ENCODE data around the gene RBMS3.

RBMS3 gene

GRCh38 chr3:29822071-29822470, 541.2 kb downstream of the RBMS3 start:
- no peak overlapping the region for H3K4me3 ChIP-seq (ENCODE audit: low read depth in 1 of 2, low read length in 2 of 2)
- H3K9me3 ChIP-seq (ENCODE audit: control insufficient read depth in 1 of 2, low read length in 2 of 2): no peaks in the 10 kb centered on the region
- no peak overlapping the region for H3K27ac ChIP-seq (ENCODE audit: low read depth, low read length)

GRCh38 chr3:29823233-29823632, 542.4 kb downstream of the RBMS3 start:
- Histone ChIP-seq H3K27ac (ENCODE audit: low read depth, low read length) (no peak overlapping the region), H3K36me3 (ENCODE audit: control insufficient read depth in 1 of 2, insufficient read depth in 2 of 2, low read length in 2 of 2) (no peaks in the 10 kb centered on the region), H3K27me3 (ENCODE audit: control insufficient read depth in 1 of 2, insufficient read depth in 2 of 2, low read length in 2 of 2) (no peaks in the 10 kb centered on the region), H3K4me3 (ENCODE audit: low read depth in 1 of 2, low read length in 2 of 2) (no peak overlapping the region), H3K9ac (ENCODE audit: low read depth in 1 of 2, low read length in 2 of 2) (no peak overlapping the region), H3K9me3 (ENCODE audit: control insufficient read depth in 1 of 2, low read length in 2 of 2) (no peaks in the 10 kb centered on the region), H3K4me1 (ENCODE audit: control insufficient read depth in 1 of 2, insufficient read depth in 2 of 2, low read length in 2 of 2) (no peaks in the 10 kb centered on the region)

More at GRCh38 chr3:29822071-29822470, 541.2 kb downstream of the RBMS3 start:
- H3K36me3 ChIP-seq (ENCODE audit: control insufficient read depth in 1 of 2, insufficient read depth in 2 of 2, low read length in 2 of 2): no peaks in the 10 kb centered on the region
- no peaks in the 10 kb centered on the region for H3K4me1 ChIP-seq (ENCODE audit: control insufficient read depth in 1 of 2, insufficient read depth in 2 of 2, low read length in 2 of 2)
- H3K27me3 ChIP-seq (ENCODE audit: control insufficient read depth in 1 of 2, insufficient read depth in 2 of 2, low read length in 2 of 2): no peaks in the 10 kb centered on the region
- H3K9ac ChIP-seq (ENCODE audit: low read depth in 1 of 2, low read length in 2 of 2): no peak overlapping the region

DNA sequence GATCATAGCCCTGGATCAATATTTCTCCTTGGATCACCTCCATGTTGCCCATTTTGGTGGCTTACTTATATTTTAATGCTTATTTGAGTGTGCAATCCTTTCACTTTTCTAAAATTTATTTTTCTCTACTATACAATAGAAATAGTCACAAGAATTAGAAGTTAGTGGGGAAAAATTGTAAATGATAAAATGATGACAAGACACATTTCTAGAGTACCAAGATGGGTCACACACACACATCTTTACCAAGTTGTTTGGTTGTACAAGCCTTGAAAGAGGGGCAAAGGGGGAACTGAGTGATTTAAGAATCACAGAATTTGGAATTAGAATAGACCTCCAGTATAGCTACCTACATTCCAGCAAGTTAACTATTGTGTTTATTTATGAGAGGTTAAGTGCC, 545.8 kb downstream of the RBMS3 start:
- H3K4me1 ChIP-seq (ENCODE audit: control insufficient read depth in 1 of 2, insufficient read depth in 2 of 2, low read length in 2 of 2): no peaks in the 10 kb centered on the region
- no peak overlapping the region for H3K9ac ChIP-seq (ENCODE audit: low read depth in 1 of 2, low read length in 2 of 2)
- no peaks in the 10 kb centered on the region for H3K36me3 ChIP-seq (ENCODE audit: control insufficient read depth in 1 of 2, insufficient read depth in 2 of 2, low read length in 2 of 2)
- no peak overlapping the region for H3K27ac ChIP-seq (ENCODE audit: low read depth, low read length)
- H3K27me3 ChIP-seq (ENCODE audit: control insufficient read depth in 1 of 2, insufficient read depth in 2 of 2, low read length in 2 of 2): no peaks in the 10 kb centered on the region
- H3K9me3 ChIP-seq (ENCODE audit: control insufficient read depth in 1 of 2, low read length in 2 of 2): no peaks in the 10 kb centered on the region
- H3K4me3 ChIP-seq (ENCODE audit: low read depth in 1 of 2, low read length in 2 of 2): no peak overlapping the region

DNA sequence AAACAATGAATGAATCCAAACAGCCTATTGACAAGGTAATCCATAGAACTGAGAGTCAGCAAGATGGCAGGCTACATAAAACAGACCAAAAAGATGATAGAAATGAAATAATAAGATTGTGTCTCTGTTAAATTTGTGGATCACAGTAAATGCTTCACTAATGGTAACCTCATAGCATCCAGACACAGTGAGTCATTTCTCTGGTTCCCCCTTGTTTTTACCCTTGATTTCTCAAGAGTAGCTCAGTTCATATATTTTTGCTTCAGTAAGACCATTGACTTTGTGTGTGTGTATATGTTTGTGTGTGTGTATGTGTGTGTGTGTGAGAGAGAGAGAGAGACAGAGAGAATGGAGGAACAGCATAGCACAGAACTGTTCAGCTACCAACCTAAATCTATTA, 546.9 kb downstream of the RBMS3 start:
- no peaks in the 10 kb centered on the region for H3K4me1 ChIP-seq (ENCODE audit: control insufficient read depth in 1 of 2, insufficient read depth in 2 of 2, low read length in 2 of 2)
- no peak overlapping the region for H3K4me3 ChIP-seq (ENCODE audit: low read depth in 1 of 2, low read length in 2 of 2)
- H3K27ac ChIP-seq (ENCODE audit: low read depth, low read length): no peak overlapping the region
- no peaks in the 10 kb centered on the region for H3K9me3 ChIP-seq (ENCODE audit: control insufficient read depth in 1 of 2, low read length in 2 of 2)
- no peak overlapping the region for H3K9ac ChIP-seq (ENCODE audit: low read depth in 1 of 2, low read length in 2 of 2)
- no peaks in the 10 kb centered on the region for H3K27me3 ChIP-seq (ENCODE audit: control insufficient read depth in 1 of 2, insufficient read depth in 2 of 2, low read length in 2 of 2)
- no peaks in the 10 kb centered on the region for H3K36me3 ChIP-seq (ENCODE audit: control insufficient read depth in 1 of 2, insufficient read depth in 2 of 2, low read length in 2 of 2)

DNA sequence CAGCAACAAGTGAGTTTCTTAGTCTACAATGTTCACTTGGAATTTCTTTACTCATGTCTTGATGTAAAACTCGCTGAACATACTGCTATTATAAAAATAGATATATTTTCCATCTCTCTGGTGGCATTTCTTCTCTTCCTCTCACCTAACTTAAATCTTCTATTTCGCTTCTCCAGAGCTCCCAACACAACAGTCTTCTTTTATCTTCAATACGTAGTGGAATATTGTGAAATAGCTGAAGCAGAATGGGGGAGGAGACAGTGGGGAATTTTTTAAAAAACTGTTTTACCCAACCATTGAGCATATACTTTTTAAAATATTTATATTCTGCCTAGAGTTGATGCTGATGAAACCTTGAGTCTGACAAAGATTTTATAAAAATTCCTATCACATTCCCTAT, 548.5 kb downstream of the RBMS3 start:
- Histone ChIP-seq H3K27ac (ENCODE audit: low read depth, low read length) (no peak overlapping the region), H3K36me3 (ENCODE audit: control insufficient read depth in 1 of 2, insufficient read depth in 2 of 2, low read length in 2 of 2) (no peaks in the 10 kb centered on the region), H3K9ac (ENCODE audit: low read depth in 1 of 2, low read length in 2 of 2) (no peak overlapping the region), H3K4me3 (ENCODE audit: low read depth in 1 of 2, low read length in 2 of 2) (no peak overlapping the region), H3K27me3 (ENCODE audit: control insufficient read depth in 1 of 2, insufficient read depth in 2 of 2, low read length in 2 of 2) (no peaks in the 10 kb centered on the region), H3K9me3 (ENCODE audit: control insufficient read depth in 1 of 2, low read length in 2 of 2) (no peaks in the 10 kb centered on the region), H3K4me1 (ENCODE audit: control insufficient read depth in 1 of 2, insufficient read depth in 2 of 2, low read length in 2 of 2) (no peaks in the 10 kb centered on the region)

DNA sequence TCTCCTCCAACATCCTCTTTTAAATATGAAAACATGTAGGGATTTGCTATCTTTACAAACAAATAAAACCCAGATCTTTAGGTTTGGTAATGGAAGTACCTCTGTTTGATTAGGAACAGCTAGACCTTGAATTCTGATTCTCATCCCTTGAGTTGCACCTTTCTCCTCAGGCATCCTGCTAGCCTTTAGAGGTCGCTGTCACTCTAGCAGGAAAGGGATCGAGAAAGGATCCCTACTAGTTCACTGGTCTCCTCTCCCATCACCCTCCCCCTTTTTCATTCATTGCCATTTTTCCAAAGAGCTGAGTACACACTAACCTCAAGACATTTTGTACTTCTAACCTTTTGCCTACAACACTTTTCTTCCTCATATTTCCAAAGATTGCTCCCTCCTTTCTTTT, 569.8 kb downstream of the RBMS3 start:
- Histone ChIP-seq H3K27ac (ENCODE audit: low read depth, low read length) (no peak overlapping the region), H3K9ac (ENCODE audit: low read depth in 1 of 2, low read length in 2 of 2) (no peak overlapping the region), H3K36me3 (ENCODE audit: control insufficient read depth in 1 of 2, insufficient read depth in 2 of 2, low read length in 2 of 2) (no peaks in the 10 kb centered on the region), H3K9me3 (ENCODE audit: control insufficient read depth in 1 of 2, low read length in 2 of 2) (no peaks in the 10 kb centered on the region), H3K4me1 (ENCODE audit: control insufficient read depth in 1 of 2, insufficient read depth in 2 of 2, low read length in 2 of 2) (no peaks in the 10 kb centered on the region), H3K27me3 (ENCODE audit: control insufficient read depth in 1 of 2, insufficient read depth in 2 of 2, low read length in 2 of 2) (no peaks in the 10 kb centered on the region), H3K4me3 (ENCODE audit: low read depth in 1 of 2, low read length in 2 of 2) (no peak overlapping the region)

DNA sequence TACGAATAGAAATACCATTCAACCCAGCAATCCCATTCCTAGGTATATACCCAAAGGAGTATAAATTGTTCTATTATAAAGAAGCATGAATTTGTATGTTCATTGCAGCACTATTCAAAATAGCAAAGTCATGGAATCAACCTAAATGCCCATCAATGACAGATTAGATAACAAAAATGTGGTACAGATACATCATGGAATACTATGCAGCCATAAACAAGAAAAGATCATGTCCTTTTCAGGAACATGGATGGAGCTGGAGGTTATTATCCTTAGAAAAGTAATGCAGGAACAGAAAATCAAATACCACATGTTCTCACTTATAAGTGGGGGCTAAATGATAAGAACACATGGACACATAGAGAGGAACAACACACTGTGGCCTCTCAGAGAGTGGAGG, 571.9 kb downstream of the RBMS3 start:
- Histone ChIP-seq H3K9ac (ENCODE audit: low read depth in 1 of 2, low read length in 2 of 2) (no peak overlapping the region), H3K4me3 (ENCODE audit: low read depth in 1 of 2, low read length in 2 of 2) (no peak overlapping the region), H3K36me3 (ENCODE audit: control insufficient read depth in 1 of 2, insufficient read depth in 2 of 2, low read length in 2 of 2) (no peaks in the 10 kb centered on the region), H3K27ac (ENCODE audit: low read depth, low read length) (no peak overlapping the region), H3K9me3 (ENCODE audit: control insufficient read depth in 1 of 2, low read length in 2 of 2) (no peaks in the 10 kb centered on the region), H3K4me1 (ENCODE audit: control insufficient read depth in 1 of 2, insufficient read depth in 2 of 2, low read length in 2 of 2) (no peaks in the 10 kb centered on the region), H3K27me3 (ENCODE audit: control insufficient read depth in 1 of 2, insufficient read depth in 2 of 2, low read length in 2 of 2) (no peaks in the 10 kb centered on the region)

DNA sequence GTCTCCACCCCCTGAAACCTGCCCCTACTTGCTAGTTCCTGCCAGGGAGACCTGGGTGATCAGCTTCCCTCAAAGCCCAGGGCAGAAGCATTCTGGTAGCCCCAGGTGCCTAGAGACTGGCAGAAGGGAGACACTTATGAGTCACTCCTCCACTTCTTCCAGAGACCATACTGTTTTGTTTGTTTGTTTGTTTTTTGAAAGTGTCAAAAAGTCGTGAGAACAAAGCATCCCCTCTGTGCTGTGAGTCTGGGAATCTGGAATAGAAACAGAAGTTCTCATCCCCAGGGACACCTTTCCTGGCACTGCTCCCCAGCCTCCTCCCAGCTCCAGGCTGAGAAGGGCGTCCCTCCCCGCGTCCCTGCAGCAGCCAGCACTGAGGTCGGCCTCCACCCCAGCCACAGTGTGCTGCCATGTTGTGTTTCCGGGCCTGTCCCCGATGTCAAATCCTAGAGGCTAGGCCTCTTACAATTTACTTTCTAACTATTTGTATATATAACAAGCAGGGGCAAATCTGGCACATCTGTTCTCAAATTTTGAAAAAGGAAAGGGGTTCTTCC, 573.0 kb downstream of the RBMS3 start:
- no peaks in the 10 kb centered on the region for H3K9me3 ChIP-seq (ENCODE audit: control insufficient read depth in 1 of 2, low read length in 2 of 2)
- H3K27me3 ChIP-seq (ENCODE audit: control insufficient read depth in 1 of 2, insufficient read depth in 2 of 2, low read length in 2 of 2): no peaks in the 10 kb centered on the region
- no peak overlapping the region for H3K9ac ChIP-seq (ENCODE audit: low read depth in 1 of 2, low read length in 2 of 2)
- no peak overlapping the region for H3K27ac ChIP-seq (ENCODE audit: low read depth, low read length)
- H3K4me1 ChIP-seq (ENCODE audit: control insufficient read depth in 1 of 2, insufficient read depth in 2 of 2, low read length in 2 of 2): no peaks in the 10 kb centered on the region
- no peak overlapping the region for H3K4me3 ChIP-seq (ENCODE audit: low read depth in 1 of 2, low read length in 2 of 2)
- H3K36me3 ChIP-seq (ENCODE audit: control insufficient read depth in 1 of 2, insufficient read depth in 2 of 2, low read length in 2 of 2): no peaks in the 10 kb centered on the region

- Histone ChIP-seq H3K4me3 (ENCODE audit: low read depth in 1 of 2, low read length in 2 of 2) (no peak overlapping the region), H3K9me3 (ENCODE audit: control insufficient read depth in 1 of 2, low read length in 2 of 2) (no peaks in the 10 kb centered on the region)
These were observed 574.0 kb downstream of the RBMS3 start for GRCh38 chr3:29854821-29855220.

GRCh38 chr3:29859726-29860270, 578.9 kb downstream of the RBMS3 start:
- Histone ChIP-seq H3K4me3 (ENCODE audit: low read depth in 1 of 2, low read length in 2 of 2) (no peak overlapping the region), H3K4me1 (ENCODE audit: control insufficient read depth in 1 of 2, insufficient read depth in 2 of 2, low read length in 2 of 2) (no peaks in the 10 kb centered on the region), H3K9ac (ENCODE audit: low read depth in 1 of 2, low read length in 2 of 2) (no peak overlapping the region), H3K27me3 (ENCODE audit: control insufficient read depth in 1 of 2, insufficient read depth in 2 of 2, low read length in 2 of 2) (no peaks in the 10 kb centered on the region), H3K36me3 (ENCODE audit: control insufficient read depth in 1 of 2, insufficient read depth in 2 of 2, low read length in 2 of 2) (no peaks in the 10 kb centered on the region), H3K9me3 (ENCODE audit: control insufficient read depth in 1 of 2, low read length in 2 of 2) (no peaks in the 10 kb centered on the region), H3K27ac (ENCODE audit: low read depth, low read length) (no peak overlapping the region)

More at GRCh38 chr3:29854821-29855220, 574.0 kb downstream of the RBMS3 start:
- Histone ChIP-seq H3K36me3 (ENCODE audit: control insufficient read depth in 1 of 2, insufficient read depth in 2 of 2, low read length in 2 of 2) (no peaks in the 10 kb centered on the region), H3K9ac (ENCODE audit: low read depth in 1 of 2, low read length in 2 of 2) (no peak overlapping the region), H3K27me3 (ENCODE audit: control insufficient read depth in 1 of 2, insufficient read depth in 2 of 2, low read length in 2 of 2) (no peaks in the 10 kb centered on the region), H3K27ac (ENCODE audit: low read depth, low read length) (no peak overlapping the region), H3K4me1 (ENCODE audit: control insufficient read depth in 1 of 2, insufficient read depth in 2 of 2, low read length in 2 of 2) (no peaks in the 10 kb centered on the region)

GRCh38 chr3:29864809-29865208, 583.9 kb downstream of the RBMS3 start:
- H3K36me3 ChIP-seq (ENCODE audit: control insufficient read depth in 1 of 2, insufficient read depth in 2 of 2, low read length in 2 of 2): no peaks in the 10 kb centered on the region
- no peak overlapping the region for H3K9ac ChIP-seq (ENCODE audit: low read depth in 1 of 2, low read length in 2 of 2)
- no peaks in the 10 kb centered on the region for H3K27me3 ChIP-seq (ENCODE audit: control insufficient read depth in 1 of 2, insufficient read depth in 2 of 2, low read length in 2 of 2)
- H3K9me3 ChIP-seq (ENCODE audit: control insufficient read depth in 1 of 2, low read length in 2 of 2): no peaks in the 10 kb centered on the region
- H3K27ac ChIP-seq (ENCODE audit: low read depth, low read length): no peak overlapping the region
- H3K4me1 ChIP-seq (ENCODE audit: control insufficient read depth in 1 of 2, insufficient read depth in 2 of 2, low read length in 2 of 2): no peaks in the 10 kb centered on the region
- H3K4me3 ChIP-seq (ENCODE audit: low read depth in 1 of 2, low read length in 2 of 2): no peak overlapping the region
